Ascending aorta (tissue), 2 donors: ENCODE results near the gene PEX5L. TPM values are rescaled to one million over a fixed set of nuclear protein-coding genes. Genes with fewer than 3 reads are reported as not detected.

Source experiments
- DNase-seq, 2 donors: peaks; one replicate each; pipeline ENCODE4 v3.0.0-alpha.2; 2019; ENCODE audit warnings: low spot score in 2 of 2
- H3K27ac ChIP-seq, 2 donors: fragments of 200-600 bp; sonication (generic); one replicate each; pipeline ENCODE4 v1.5.1; 2016 to 2017; ENCODE audit warnings: mild to moderate bottlenecking in 1 of 2
- H3K27me3 ChIP-seq: fragments of 200-600 bp; sonication (generic); one replicate; pipeline ENCODE4 v1.5.1; 2017
- H3K36me3 ChIP-seq, 2 donors: fragments of 200-600 bp; sonication (generic); one replicate each; pipeline ENCODE4 v1.5.1; 2016
- H3K4me1 ChIP-seq, 2 donors: fragments of 200-600 bp; sonication (generic); one replicate each; pipeline ENCODE4 v1.5.1; 2016 to 2017; ENCODE audit warnings: mild to moderate bottlenecking in 1 of 2
- H3K4me3 ChIP-seq, 2 donors: fragments of 200-600 bp; sonication (generic); one replicate each; pipeline ENCODE4 v1.5.1; 2016 to 2017; ENCODE audit warnings: mild to moderate bottlenecking in 1 of 2
- H3K9me3 ChIP-seq, 2 donors: fragments of 200-600 bp; sonication (generic); one replicate each; pipeline ENCODE4 v1.5.1; 2016
- CTCF ChIP-seq, 3 experiments: fragments of 200-600 bp in 2 of 3; fragments of 450-650 bp in 1 of 3; sonication (generic) in 2 of 3; IDR thresholded peaks; one replicate each; pipeline ENCODE4 v1.5.1; 2016 to 2019; ENCODE audit warnings: antibody characterized with exemption in 3 of 3, mild to moderate bottlenecking in 1 of 3, moderate library complexity in 1 of 3
- intact Hi-C: fragments of 100-400 bp; cut with DNase I; formaldehyde crosslinking; loops from one replicate; pipeline ENCODE4 v1.15.1; 2023
- total RNA-seq: library from RNA; depleted of rRNA; stranded (reverse); fragments of >200 nt; gene quantifications from one replicate; pipeline ENCODE4 v1.1.0, GENCODE V29; 2016

Gene PEX5L
- total RNA-seq, 1 donor from 2014 or later = 0.11 TPM

GRCh38 chr3:179867961-179868360 is 168.8 kb downstream of the PEX5L start:
- no peaks in the 10 kb centered on the region for H3K4me1 ChIP-seq
- intact Hi-C loops = no loop called here

GRCh38 chr3:179865861-179866505 is 170.8 kb downstream of the PEX5L start:
- no peaks in the 10 kb centered on the region for H3K36me3 ChIP-seq
- intact Hi-C loops = no loop called here
- H3K27me3 ChIP-seq = no peaks in the 10 kb centered on the region

More at GRCh38 chr3:179867961-179868360, 168.8 kb downstream of the PEX5L start:
- no peak for TF ChIP-seq CTCF (IDR thresholded peaks at IDR 0.05)
- no peak for DNase-seq
- Histone ChIP-seq H3K9me3 (no peaks in the 10 kb centered on the region), H3K36me3 (no peaks in the 10 kb centered on the region), H3K27me3 (no peaks in the 10 kb centered on the region), H3K4me3 (no peak overlapping the region), H3K27ac (no peak overlapping the region)

DNA sequence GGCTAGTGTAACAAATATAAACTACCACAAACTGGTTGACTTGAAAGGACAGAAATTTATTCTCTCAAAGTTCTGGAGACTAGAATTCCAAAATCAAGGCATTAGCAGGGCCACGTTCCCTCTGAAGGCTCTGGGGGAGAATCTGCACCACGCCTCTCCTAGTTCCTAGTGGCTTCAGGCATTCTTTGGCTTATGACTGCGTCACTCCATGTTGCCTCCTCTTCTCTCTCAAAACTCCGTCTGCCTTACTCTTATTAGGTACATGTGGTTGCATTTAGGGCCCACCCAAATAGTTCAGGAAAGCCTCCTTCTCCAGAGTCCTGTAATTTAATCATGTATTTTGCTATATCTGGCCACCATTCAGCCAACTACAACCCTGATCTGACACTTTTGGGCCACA is 174.8 kb downstream of the PEX5L start:
- Histone ChIP-seq H3K4me3 (no peak overlapping the region), H3K4me1 (no peaks in the 10 kb centered on the region), H3K27me3 (no peaks in the 10 kb centered on the region), H3K9me3 (no peaks in the 10 kb centered on the region), H3K27ac (no peak overlapping the region), H3K36me3 (no peaks in the 10 kb centered on the region)
- no peak for DNase-seq
- intact Hi-C loops = no loop called here
- TF ChIP-seq CTCF (IDR thresholded peaks at IDR 0.05) = no peak

More at GRCh38 chr3:179865861-179866505, 170.8 kb downstream of the PEX5L start:
- no peak for TF ChIP-seq CTCF (IDR thresholded peaks at IDR 0.05)
- Histone ChIP-seq H3K27ac (no peak overlapping the region), H3K4me1 (no peaks in the 10 kb centered on the region), H3K4me3 (no peak overlapping the region), H3K9me3 (no peaks in the 10 kb centered on the region)
- no peak for DNase-seq

DNA sequence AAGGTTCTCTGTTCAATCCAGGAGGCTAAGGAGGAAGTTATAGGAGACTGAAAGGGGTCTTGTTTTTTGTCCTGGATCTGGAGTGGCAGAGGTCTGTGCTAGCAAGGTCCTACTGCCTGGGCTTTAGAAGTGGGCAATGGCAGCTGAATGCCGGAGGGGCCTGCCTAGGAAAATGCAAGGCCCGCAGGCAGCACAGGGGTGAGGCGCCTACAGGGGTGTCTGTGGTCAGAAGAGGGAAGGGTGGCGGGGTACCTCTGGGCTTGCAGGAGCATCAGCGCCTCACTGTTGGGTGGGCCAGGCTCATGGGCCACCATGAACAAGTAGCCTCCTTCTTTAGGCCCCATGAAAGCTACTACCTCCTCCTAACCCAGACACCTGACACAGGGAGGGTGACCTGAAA is 175.4 kb downstream of the PEX5L start:
- H3K27me3 ChIP-seq = no peaks in the 10 kb centered on the region
- no peaks in the 10 kb centered on the region for H3K36me3 ChIP-seq
- no peak overlapping the region for H3K4me3 ChIP-seq
- H3K4me1 ChIP-seq = no peaks in the 10 kb centered on the region
- H3K9me3 ChIP-seq = no peaks in the 10 kb centered on the region
- no peak for DNase-seq
- no peak for TF ChIP-seq CTCF (IDR thresholded peaks at IDR 0.05)
- H3K27ac ChIP-seq = no peak overlapping the region
- intact Hi-C loops = no loop called here

DNA sequence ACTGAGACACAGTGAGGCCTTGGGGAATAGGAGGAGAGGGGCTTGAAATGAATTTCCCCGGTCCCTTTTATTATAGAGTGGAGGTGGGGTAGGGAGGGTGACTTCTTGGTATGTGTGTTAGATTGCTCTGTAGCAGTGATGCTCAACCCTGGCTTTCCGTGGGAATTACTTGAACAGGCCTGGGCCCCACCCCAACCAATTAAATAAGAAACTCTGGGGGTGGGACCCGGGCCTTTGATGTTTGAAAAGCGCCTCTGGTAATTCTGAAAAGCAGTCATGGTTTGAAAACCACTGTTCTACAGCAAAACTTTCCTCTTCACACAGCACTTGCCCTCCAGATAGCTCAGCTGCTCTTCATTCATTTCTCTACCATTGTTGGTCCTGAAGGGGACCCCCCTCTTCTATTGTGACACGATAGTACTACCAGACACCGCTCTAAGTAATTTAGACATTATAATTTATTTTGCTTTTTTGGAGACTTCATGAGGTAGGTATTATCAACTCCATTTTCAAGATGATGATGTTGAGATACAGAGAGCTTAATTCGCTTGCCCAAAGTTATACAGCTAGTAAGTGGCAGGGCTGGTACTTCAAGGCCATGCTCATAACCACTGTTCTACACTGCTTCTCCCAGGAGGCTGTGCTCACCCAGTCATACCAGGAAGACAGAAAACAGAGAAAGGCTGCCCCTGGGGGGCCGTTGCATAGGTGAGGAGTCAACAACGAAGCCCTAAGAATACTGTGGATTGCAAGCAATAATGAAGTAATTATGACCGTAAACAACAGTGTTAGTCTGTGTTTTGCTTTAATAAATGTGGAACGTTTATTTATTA is 176.2 kb downstream of the PEX5L start:
- Histone ChIP-seq H3K9me3 (no peaks in the 10 kb centered on the region), H3K27me3 (no peaks in the 10 kb centered on the region), H3K27ac (no peak overlapping the region), H3K4me3 (no peak overlapping the region), H3K36me3 (no peaks in the 10 kb centered on the region), H3K4me1 (no peaks in the 10 kb centered on the region)
- intact Hi-C loops = no loop called here
- DNase-seq = no peak
- no peak for TF ChIP-seq CTCF (IDR thresholded peaks at IDR 0.05)
